CD8-positive, alpha-beta memory T cell (primary cell): ENCODE measurements around the gene TOLLIP. TPM values are rescaled to one million over a fixed set of nuclear protein-coding genes. Genes with fewer than 3 reads are reported as not detected.

Experiments
- CTCF ChIA-PET: fragments of 350-600 bp; sonication (Branson Sonifier 250); formaldehyde crosslinking; loops from one replicate; lab custom pipeline; 2021; ENCODE audit warnings: antibody characterized with exemption; lab: Charles Lee
- POLR2A ChIA-PET: fragments of 350-600 bp; sonication (Branson Sonifier 250); formaldehyde crosslinking; loops from one replicate; lab custom pipeline; 2021; ENCODE audit warnings: antibody characterized with exemption; lab: Charles Lee
- DNase-seq, 5 donors: peaks; one replicate each; pipeline versions ENCODE4 v3.0.0 to v3.0.0-alpha.2; 2020 to 2022; ENCODE audit warnings: mixed read lengths in 1 of 5
- H3K27ac ChIP-seq: one replicate; pipeline ENCODE4 v1.7.0; 2013; ENCODE audit warnings: low read depth, mild to moderate bottlenecking, low read length, moderate library complexity
- H3K27me3 ChIP-seq: 2 replicates; pipeline ENCODE4 v1.7.0; 2013; ENCODE audit warnings: low read length, mild to moderate bottlenecking; ENCODE audit not compliant: insufficient read depth, poor library complexity, severe bottlenecking
- H3K36me3 ChIP-seq: 2 replicates; pipeline ENCODE4 v1.7.0; 2013; ENCODE audit warnings: mild to moderate bottlenecking, low read length, moderate library complexity; ENCODE audit not compliant: insufficient read depth
- H3K4me1 ChIP-seq: 2 replicates; pipeline ENCODE4 v1.7.0; 2013; ENCODE audit warnings: mild to moderate bottlenecking, low read length, moderate library complexity; ENCODE audit not compliant: insufficient read depth
- H3K4me3 ChIP-seq: 2 replicates; pipeline ENCODE4 v1.7.0; 2013; ENCODE audit warnings: mild to moderate bottlenecking, low read length
- H3K9me3 ChIP-seq: 2 replicates; pipeline ENCODE4 v1.7.0; 2013; ENCODE audit warnings: mild to moderate bottlenecking, low read length
- H3K27ac Mint-ChIP-seq, 8 donors: one replicate each; pipeline ENCODE4 v1.8.0; 2020 to 2021; ENCODE audit warnings: mixed read lengths in 8 of 8, mild to moderate bottlenecking in 6 of 8, inconsistent platforms in 3 of 8, moderate library complexity in 3 of 8
- H3K27me3 Mint-ChIP-seq, 2 donors: one replicate each; pipeline ENCODE4 v1.8.0; 2020 to 2021; ENCODE audit warnings: mixed read lengths in 2 of 2, mild to moderate bottlenecking in 1 of 2, moderate library complexity in 1 of 2
- H3K36me3 Mint-ChIP-seq, 3 donors: one replicate each; pipeline ENCODE4 v1.8.0; 2020 to 2021; ENCODE audit warnings: mixed read lengths in 3 of 3, inconsistent platforms in 1 of 3, mild to moderate bottlenecking in 1 of 3
- H3K4me1 Mint-ChIP-seq, 3 donors: one replicate each; pipeline ENCODE4 v1.8.0; 2020 to 2021; ENCODE audit warnings: mixed read lengths in 3 of 3, inconsistent platforms in 1 of 3, mild to moderate bottlenecking in 1 of 3
- H3K4me3 Mint-ChIP-seq, 7 donors: one replicate each; pipeline ENCODE4 v1.8.0; 2020 to 2021; ENCODE audit warnings: mixed read lengths in 7 of 7, mild to moderate bottlenecking in 6 of 7, moderate library complexity in 4 of 7, inconsistent platforms in 2 of 7
- H3K9me3 Mint-ChIP-seq, 5 donors: one replicate each; pipeline ENCODE4 v1.8.0; 2020 to 2022; ENCODE audit warnings: mixed read lengths in 5 of 5, mild to moderate bottlenecking in 3 of 5, moderate library complexity in 2 of 5, inconsistent platforms in 1 of 5
- polyA plus RNA-seq: library from polyadenylated mRNA; unstranded; fragments of 300-500 nt; fragmentation: Illumina TruSeq; gene quantifications from one replicate; pipeline ENCODE4 v1.2.3, GENCODE V29; 2021
- total RNA-seq, 2 experiments: library from RNA; stranded (reverse); gene quantifications; one replicate each; pipeline ENCODE4 v1.2.3, GENCODE V29; 2021

TOLLIP gene
- total and polyA plus RNA-seq, 3 experiments from 2014 or later = 31.1 to 41.8 (median 36.3) TPM

- Mint-ChIP-seq H3K4me3 (no peak overlapping the region), H3K27me3 (no peaks in the 10 kb centered on the region), H3K4me1 (no peaks in the 10 kb centered on the region), H3K9me3 (peaks cover 0 to 2% (median 0%) of the 10 kb centered on the region in 5 donors), H3K27ac (no peak overlapping the region), H3K36me3 (no peaks in the 10 kb centered on the region)
- no peaks in the 10 kb centered on the region for H3K27me3 ChIP-seq
- no peak for DNase-seq
- H3K4me1 ChIP-seq = no peaks in the 10 kb centered on the region
- H3K27ac ChIP-seq = no peak overlapping the region
- CTCF ChIA-PET = no interaction called here
- H3K36me3 ChIP-seq = no peaks in the 10 kb centered on the region
- POLR2A ChIA-PET = no interaction called here
- H3K4me3 ChIP-seq = no peak overlapping the region
- H3K9me3 ChIP-seq = no peaks in the 10 kb centered on the region
Measured at GRCh38 chr11:1242289-1242688, 67.1 kb downstream of the TOLLIP start.

- Mint-ChIP-seq H3K27me3 (no peaks in the 10 kb centered on the region), H3K4me1 (no peaks in the 10 kb centered on the region), H3K9me3 (no peaks in the 10 kb centered on the region), H3K4me3 (no peak overlapping the region), H3K27ac (no peak overlapping the region), H3K36me3 (no peaks in the 10 kb centered on the region)
- ChIA-PET CTCF (no interaction called here), POLR2A (no interaction called here)
- Histone ChIP-seq H3K27me3 (no peaks in the 10 kb centered on the region), H3K36me3 (no peaks in the 10 kb centered on the region), H3K4me3 (no peak overlapping the region), H3K4me1 (no peaks in the 10 kb centered on the region), H3K9me3 (no peaks in the 10 kb centered on the region), H3K27ac (no peak overlapping the region)
- DNase-seq = no peak
Measured at GRCh38 chr11:1241706-1242105, 67.7 kb downstream of the TOLLIP start.

- Histone ChIP-seq H3K27ac (no peak overlapping the region), H3K4me1 (no peaks in the 10 kb centered on the region), H3K27me3 (no peaks in the 10 kb centered on the region), H3K4me3 (no peak overlapping the region), H3K36me3 (no peaks in the 10 kb centered on the region), H3K9me3 (no peaks in the 10 kb centered on the region)
- H3K27ac Mint-ChIP-seq = no peak overlapping the region
- no peaks in the 10 kb centered on the region for H3K9me3 Mint-ChIP-seq
- ChIA-PET POLR2A (no interaction called here), CTCF (no interaction called here)
- no peaks in the 10 kb centered on the region for H3K36me3 Mint-ChIP-seq
- H3K27me3 Mint-ChIP-seq = no peaks in the 10 kb centered on the region
- no peak for DNase-seq
- H3K4me3 Mint-ChIP-seq = no peak overlapping the region
- no peaks in the 10 kb centered on the region for H3K4me1 Mint-ChIP-seq
Measured at GRCh38 chr11:1240771-1241170, 68.7 kb downstream of the TOLLIP start.

GRCh38 chr11:1239596-1240205 is 69.7 kb downstream of the TOLLIP start:
- no peaks in the 10 kb centered on the region for H3K36me3 Mint-ChIP-seq
- Histone ChIP-seq H3K4me1 (no peaks in the 10 kb centered on the region), H3K27ac (no peak overlapping the region), H3K9me3 (no peaks in the 10 kb centered on the region), H3K4me3 (no peak overlapping the region), H3K36me3 (no peaks in the 10 kb centered on the region), H3K27me3 (no peaks in the 10 kb centered on the region)
- DNase-seq = no peak
- no peak overlapping the region for H3K27ac Mint-ChIP-seq
- no peak overlapping the region for H3K4me3 Mint-ChIP-seq
- ChIA-PET CTCF (no interaction called here), POLR2A (no interaction called here)
- no peaks in the 10 kb centered on the region for H3K27me3 Mint-ChIP-seq
- H3K4me1 Mint-ChIP-seq = no peaks in the 10 kb centered on the region
- H3K9me3 Mint-ChIP-seq = no peaks in the 10 kb centered on the region

GRCh38 chr11:1238767-1239595 is 70.5 kb downstream of the TOLLIP start:
- H3K27me3 Mint-ChIP-seq = no peaks in the 10 kb centered on the region
- CTCF ChIA-PET = no interaction called here
- no peaks in the 10 kb centered on the region for H3K4me1 Mint-ChIP-seq
- no peaks in the 10 kb centered on the region for H3K9me3 ChIP-seq
- H3K36me3 Mint-ChIP-seq = no peaks in the 10 kb centered on the region
- H3K27ac ChIP-seq = no peak overlapping the region
- H3K36me3 ChIP-seq = no peaks in the 10 kb centered on the region
- H3K4me3 Mint-ChIP-seq = no peak overlapping the region
- H3K4me3 ChIP-seq = no peak overlapping the region
- DNase-seq = no peak
- no peaks in the 10 kb centered on the region for H3K9me3 Mint-ChIP-seq
- POLR2A ChIA-PET = no interaction called here
- no peaks in the 10 kb centered on the region for H3K4me1 ChIP-seq
- H3K27ac Mint-ChIP-seq = no peak overlapping the region
- no peaks in the 10 kb centered on the region for H3K27me3 ChIP-seq

- Histone ChIP-seq H3K4me1 (no peaks in the 10 kb centered on the region), H3K27ac (no peak overlapping the region), H3K27me3 (no peaks in the 10 kb centered on the region), H3K9me3 (no peaks in the 10 kb centered on the region), H3K4me3 (no peak overlapping the region), H3K36me3 (no peaks in the 10 kb centered on the region)
- no peak for DNase-seq
- no peaks in the 10 kb centered on the region for H3K27me3 Mint-ChIP-seq
- ChIA-PET CTCF (no interaction called here), POLR2A (no interaction called here)
- H3K27ac Mint-ChIP-seq = no peak overlapping the region
- H3K36me3 Mint-ChIP-seq = no peaks in the 10 kb centered on the region
- H3K4me3 Mint-ChIP-seq = no peak overlapping the region
- no peaks in the 10 kb centered on the region for H3K9me3 Mint-ChIP-seq
- no peaks in the 10 kb centered on the region for H3K4me1 Mint-ChIP-seq
Measured at GRCh38 chr11:1237851-1238250, 71.6 kb downstream of the TOLLIP start.

- no peaks in the 10 kb centered on the region for H3K36me3 Mint-ChIP-seq
- H3K4me3 ChIP-seq = no peak overlapping the region
- H3K27me3 Mint-ChIP-seq = no peaks in the 10 kb centered on the region
- no peaks in the 10 kb centered on the region for H3K9me3 Mint-ChIP-seq
- no peak overlapping the region for H3K4me3 Mint-ChIP-seq
- no peaks in the 10 kb centered on the region for H3K27me3 ChIP-seq
- H3K36me3 ChIP-seq = no peaks in the 10 kb centered on the region
- ChIA-PET POLR2A (no interaction called here), CTCF (no interaction called here)
- H3K4me1 Mint-ChIP-seq = no peaks in the 10 kb centered on the region
- H3K27ac Mint-ChIP-seq = no peak overlapping the region
- no peaks in the 10 kb centered on the region for H3K4me1 ChIP-seq
- H3K9me3 ChIP-seq = no peaks in the 10 kb centered on the region
- no peak overlapping the region for H3K27ac ChIP-seq
- no peak for DNase-seq
Measured at GRCh38 chr11:1237128-1237580, 72.3 kb downstream of the TOLLIP start.

GRCh38 chr11:1236316-1237127 is 72.9 kb downstream of the TOLLIP start:
- Mint-ChIP-seq H3K4me1 (no peaks in the 10 kb centered on the region), H3K36me3 (no peaks in the 10 kb centered on the region), H3K4me3 (peak overlapping the region in 1 of 7 donors; percentile 41), H3K9me3 (no peaks in the 10 kb centered on the region), H3K27me3 (no peaks in the 10 kb centered on the region), H3K27ac (no peak overlapping the region)
- no peaks in the 10 kb centered on the region for H3K36me3 ChIP-seq
- DNase-seq = peak in 1 of 5 donors; percentile 39
- ChIA-PET CTCF (no interaction called here), POLR2A (no interaction called here)
- no peak overlapping the region for H3K27ac ChIP-seq
- no peaks in the 10 kb centered on the region for H3K4me1 ChIP-seq
- H3K4me3 ChIP-seq = no peak overlapping the region
- no peaks in the 10 kb centered on the region for H3K9me3 ChIP-seq
- no peaks in the 10 kb centered on the region for H3K27me3 ChIP-seq
